Measurements from ENCODE around the gene NCAPG.

The NCAPG gene

DNA sequence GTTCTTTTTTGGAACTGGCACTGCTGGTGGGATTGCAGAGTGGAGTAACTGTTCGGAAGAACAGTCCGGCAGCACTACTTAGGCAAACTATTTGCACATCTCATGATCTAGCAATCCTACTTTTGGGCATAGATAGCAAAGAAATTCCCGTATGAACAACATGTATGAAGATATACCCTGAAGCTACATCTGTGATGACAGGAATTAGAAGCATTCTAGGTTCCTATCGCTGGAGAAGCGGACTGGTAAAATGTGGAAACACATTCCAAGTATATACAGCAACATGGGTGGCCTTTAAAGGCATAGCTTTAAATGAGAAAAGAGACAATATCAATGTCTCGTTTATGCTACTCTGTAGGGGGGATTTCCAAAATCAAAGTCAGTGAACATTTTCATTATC, 3.3 kb upstream of the NCAPG start:
- Mint-ChIP-seq H3K4me1 (peaks cover 37% of the 10 kb centered on the region), H3K27me3 (ENCODE audit: low read depth) (no peaks in the 10 kb centered on the region), H3K36me3 (ENCODE audit: low read depth) (peaks cover 33% of the 10 kb centered on the region), H3K4me3 (peak overlapping the region; percentile 83 to 95 (median 84)), H3K9me3 (no peaks in the 10 kb centered on the region), H3K27ac (peak overlapping the region; percentile 41 to 83 (median 69))
- TF ChIP-seq, protein P1, sequence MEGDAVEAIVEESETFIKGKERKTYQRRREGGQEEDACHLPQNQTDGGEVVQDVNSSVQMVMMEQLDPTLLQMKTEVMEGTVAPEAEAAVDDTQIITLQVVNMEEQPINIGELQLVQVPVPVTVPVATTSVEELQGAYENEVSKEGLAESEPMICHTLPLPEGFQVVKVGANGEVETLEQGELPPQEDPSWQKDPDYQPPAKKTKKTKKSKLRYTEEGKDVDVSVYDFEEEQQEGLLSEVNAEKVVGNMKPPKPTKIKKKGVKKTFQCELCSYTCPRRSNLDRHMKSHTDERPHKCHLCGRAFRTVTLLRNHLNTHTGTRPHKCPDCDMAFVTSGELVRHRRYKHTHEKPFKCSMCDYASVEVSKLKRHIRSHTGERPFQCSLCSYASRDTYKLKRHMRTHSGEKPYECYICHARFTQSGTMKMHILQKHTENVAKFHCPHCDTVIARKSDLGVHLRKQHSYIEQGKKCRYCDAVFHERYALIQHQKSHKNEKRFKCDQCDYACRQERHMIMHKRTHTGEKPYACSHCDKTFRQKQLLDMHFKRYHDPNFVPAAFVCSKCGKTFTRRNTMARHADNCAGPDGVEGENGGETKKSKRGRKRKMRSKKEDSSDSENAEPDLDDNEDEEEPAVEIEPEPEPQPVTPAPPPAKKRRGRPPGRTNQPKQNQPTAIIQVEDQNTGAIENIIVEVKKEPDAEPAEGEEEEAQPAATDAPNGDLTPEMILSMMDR (IDR thresholded peaks at IDR 0.05; ENCODE audit: unreplicated experiment in 3 of 3): no peak

- no peaks in the 10 kb centered on the region for H3K27me3 Mint-ChIP-seq (ENCODE audit: low read depth)
- H3K9me3 Mint-ChIP-seq: no peaks in the 10 kb centered on the region
- H3K4me3 Mint-ChIP-seq: peak overlapping the region; percentile 95 to 96 (median 95)
- peak overlapping the region; percentile 94 to 99 (median 98) for H3K27ac Mint-ChIP-seq
- H3K36me3 Mint-ChIP-seq (ENCODE audit: low read depth): peaks cover 11% of the 10 kb centered on the region
- peaks cover 47% of the 10 kb centered on the region for H3K4me1 Mint-ChIP-seq
- TF ChIP-seq, protein P1 (IDR thresholded peaks at IDR 0.05; ENCODE audit: unreplicated experiment in 3 of 3): no peak
Observed at GRCh38 chr4:17809667-17810066, 1.1 kb upstream of the NCAPG start.

- Mint-ChIP-seq H3K27me3 (ENCODE audit: low read depth) (no peaks in the 10 kb centered on the region), H3K4me1 (peaks cover 47% of the 10 kb centered on the region), H3K27ac (peak overlapping the region; percentile 94 to 99 (median 98)), H3K4me3 (peak overlapping the region; percentile 95 to 96 (median 95)), H3K9me3 (no peaks in the 10 kb centered on the region), H3K36me3 (ENCODE audit: low read depth) (peaks cover 11% of the 10 kb centered on the region)
- TF ChIP-seq, protein P1 (IDR thresholded peaks at IDR 0.05; ENCODE audit: unreplicated experiment in 3 of 3): no peak
Observed at GRCh38 chr4:17811078-17811603, 362 bp downstream of the NCAPG start.

- H3K4me1 Mint-ChIP-seq: peaks cover 37% of the 10 kb centered on the region
- H3K27me3 Mint-ChIP-seq (ENCODE audit: low read depth): no peaks in the 10 kb centered on the region
- peaks cover 14% of the 10 kb centered on the region for H3K36me3 Mint-ChIP-seq (ENCODE audit: low read depth)
- H3K27ac Mint-ChIP-seq: peak overlapping the region in 1 of 3 experiments; percentile 22
- H3K9me3 Mint-ChIP-seq: no peaks in the 10 kb centered on the region
- TF ChIP-seq, protein P1 (IDR thresholded peaks at IDR 0.05; ENCODE audit: unreplicated experiment in 3 of 3): no peak
- peak overlapping the region; percentile 86 to 95 (median 89) for H3K4me3 Mint-ChIP-seq
Observed at GRCh38 chr4:17812125-17812524, 1.3 kb downstream of the NCAPG start.

GRCh38 chr4:17812801-17813200, 2.0 kb downstream of the NCAPG start:
- peaks cover 30% of the 10 kb centered on the region for H3K4me1 Mint-ChIP-seq
- no peaks in the 10 kb centered on the region for H3K9me3 Mint-ChIP-seq
- peak overlapping the region; percentile 86 to 95 (median 89) for H3K4me3 Mint-ChIP-seq
- TF ChIP-seq, protein P1 (IDR thresholded peaks at IDR 0.05; ENCODE audit: unreplicated experiment in 3 of 3): no peak
- peaks cover 13% of the 10 kb centered on the region for H3K36me3 Mint-ChIP-seq (ENCODE audit: low read depth)
- no peaks in the 10 kb centered on the region for H3K27me3 Mint-ChIP-seq (ENCODE audit: low read depth)
- no peak overlapping the region for H3K27ac Mint-ChIP-seq

GRCh38 chr4:17814140-17814539, 3.4 kb downstream of the NCAPG start:
- TF ChIP-seq, protein P1 (IDR thresholded peaks at IDR 0.05; ENCODE audit: unreplicated experiment in 3 of 3): no peak
- no peak overlapping the region for H3K4me3 Mint-ChIP-seq
- peaks cover 22% of the 10 kb centered on the region for H3K4me1 Mint-ChIP-seq
- peaks cover 11% of the 10 kb centered on the region for H3K36me3 Mint-ChIP-seq (ENCODE audit: low read depth)
- no peaks in the 10 kb centered on the region for H3K9me3 Mint-ChIP-seq
- H3K27ac Mint-ChIP-seq: no peak overlapping the region
- H3K27me3 Mint-ChIP-seq (ENCODE audit: low read depth): no peaks in the 10 kb centered on the region

Measured in nephron (organoid).